Camera-type eye (tissue), 1 donor: ENCODE data around the gene WDR82. TPM values are rescaled to one million over a fixed set of nuclear protein-coding genes. Genes with fewer than 3 reads are reported as not detected.

Experiments used
- total RNA-seq: library from RNA; depleted of rRNA; stranded (reverse); fragments of >200 nt; gene quantifications from one replicate; pipeline ENCODE4 v1.2.3, GENCODE V29; 2014

The WDR82 gene, protein sequence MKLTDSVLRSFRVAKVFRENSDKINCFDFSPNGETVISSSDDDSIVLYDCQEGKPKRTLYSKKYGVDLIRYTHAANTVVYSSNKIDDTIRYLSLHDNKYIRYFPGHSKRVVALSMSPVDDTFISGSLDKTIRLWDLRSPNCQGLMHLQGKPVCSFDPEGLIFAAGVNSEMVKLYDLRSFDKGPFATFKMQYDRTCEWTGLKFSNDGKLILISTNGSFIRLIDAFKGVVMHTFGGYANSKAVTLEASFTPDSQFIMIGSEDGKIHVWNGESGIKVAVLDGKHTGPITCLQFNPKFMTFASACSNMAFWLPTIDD
- total RNA-seq, result 104 TPM

GRCh38 chr3:52278510-52279069, at the start of gene WDR82:
TSS of gene WDR82 (minus strand) at chr3:52278649. CDS start at chr3:52278361, 288 bp downstream.

GRCh38 chr3:52315977-52316764, 37.7 kb upstream of the WDR82 start, which contains the start of gene DNAH1:
TSS of gene DNAH1 (plus strand) at chr3:52316319. CDS start at chr3:52322443, 6,124 bp downstream.

GRCh38 chr3:52245322-52246263, 32.9 kb downstream of the WDR82 start, which contains the start of gene PPM1M:
TSS of gene PPM1M (plus strand) at chr3:52245759. CDS start at chr3:52245825, 66 bp downstream.

GRCh38 chr3:52238761-52239701, 39.4 kb downstream of the WDR82 start, which contains the start of gene TWF2:
TSS of gene TWF2 (minus strand) at chr3:52239158. CDS start at chr3:52239016, 142 bp downstream.

GRCh38 chr3:52225452-52226228, 52.8 kb downstream of the WDR82 start, which contains the start of gene TLR9:
TSS of gene TLR9 (minus strand) at chr3:52225645. CDS start at chr3:52225529, 116 bp downstream.

Other genes with a start within 250 kb of the WDR82 start
- gene DUSP7, start 222.1 kb downstream of the WDR82 start, total RNA-seq, result 8.1 TPM
- gene POC1A, start 124.2 kb downstream of the WDR82 start, total RNA-seq, result 3.1 TPM
- gene ALAS1, start 80.5 kb downstream of the WDR82 start, total RNA-seq, result 41.1 TPM
- gene TLR9, start 53.0 kb downstream of the WDR82 start, total RNA-seq, result not detected
- gene TWF2, start 39.5 kb downstream of the WDR82 start, total RNA-seq, result 25.1 TPM
- 10.6 TPM for gene PPM1M, start 32.9 kb downstream of the WDR82 start, total RNA-seq
- gene GLYCTK, start 9.2 kb upstream of the WDR82 start, total RNA-seq, result 6.5 TPM
- 9.0 TPM for gene DNAH1, start 37.7 kb upstream of the WDR82 start, total RNA-seq
- gene BAP1, start 131.4 kb upstream of the WDR82 start, total RNA-seq, result 58.4 TPM
- 7.1 TPM for gene PHF7, start 132.0 kb upstream of the WDR82 start, total RNA-seq
- gene SEMA3G, start 166.5 kb upstream of the WDR82 start, total RNA-seq, result 9.6 TPM
- gene TNNC1, start 175.4 kb upstream of the WDR82 start, total RNA-seq, result 105 TPM
- gene NISCH, start 177.0 kb upstream of the WDR82 start, total RNA-seq, result 226 TPM
- gene STAB1, start 216.7 kb upstream of the WDR82 start, total RNA-seq, result 53.9 TPM